Heart left ventricle (tissue), 13 donors: ENCODE measurements around the gene DEGS1.

Source experiments
- CTCF ChIP-seq, 12 donors: fragments of 200-600 bp; sonication (generic) in 4 of 12; IDR thresholded peaks; one replicate each; pipeline versions ENCODE4 v1.5.0 to v1.8.0; 2018 to 2022; ENCODE audit warnings: antibody characterized with exemption in 12 of 12, mild to moderate bottlenecking in 5 of 12
- POLR2A ChIP-seq, 2 donors: fragments of 450-650 bp; IDR thresholded peaks; one replicate each; pipeline ENCODE4 v1.6.1; 2017; ENCODE audit warnings: antibody characterized with exemption in 2 of 2, mild to moderate bottlenecking in 2 of 2, moderate library complexity in 2 of 2
- donor health status: ischemic (EF 13 %, LVEDD 7.1; RV severe dilation, severe dysfunction).
- donor health status: DM: no; HTN: yes; CAD: no.
- donor health status: DM: no; HTN: no; CAD: no.
- donor health status: ischemic (EF 25% LVEDD 6.9; RV normal size, moderate dysfunction).
- donor health status: ischemic (EF 25% LVEDD 5.7; RV mildly dilated, moderate dysfunction).
- donor health status: ischemic (EF 35%, LVEDD 5.7; RV mildly dilated, moderate dysfunction).
- donor health status: nonischemic (EF 11% LVEDD 7.7; RV severe dilation, severe dysfunction).
- donor health status: DM: yes; HTN: yes; CAD: no.
- donor health status: PGD.
- donor health status: ischemic (EF 29% LVEDD 5.4; RV normal size, mild dysfunction).
- donor health status: nonischemic (EF 23%, LVEDD 6.1; RV moderate dilation, normal function).

GRCh38 chr1:224185208-224185607, 2.2 kb downstream of the DEGS1 start:
- TF ChIP-seq CTCF (IDR thresholded peaks at IDR 0.05) (no peak), POLR2A (IDR thresholded peaks at IDR 0.05) (no peak)
